HG02763 (cell line): ENCODE measurements around the gene UBA5.

ENCODE experiments used
- ATAC-seq: cut with Tn5 transposase; IDR thresholded peaks from one replicate; pipeline ENCODE4 v1.9.1; 2021; ENCODE audit warnings: mild to moderate bottlenecking, moderate library complexity; ENCODE audit not compliant: unreplicated experiment

UBA5 gene

GRCh38 chr3:132713977-132714727, 54.0 kb downstream of the UBA5 start:
- no peak for ATAC-seq

GRCh38 chr3:132716372-132716771, 56.2 kb downstream of the UBA5 start:
- no peak for ATAC-seq

GRCh38 chr3:132720228-132720627, 60.1 kb downstream of the UBA5 start:
- ATAC-seq, result no peak

GRCh38 chr3:132721479-132722164, 61.5 kb downstream of the UBA5 start:
- ATAC-seq, result no peak

GRCh38 chr3:132722165-132723023, 62.3 kb downstream of the UBA5 start, which contains the start of gene NPHP3:
TSS of gene NPHP3 (minus strand) at chr3:132722409. CDS start at chr3:132722355, 54 bp downstream.
- ATAC-seq, result peak; percentile 83

- ATAC-seq, result no peak
Observed at GRCh38 chr3:132723024-132723950, 63.2 kb downstream of the UBA5 start.

GRCh38 chr3:132726341-132726823, 66.3 kb downstream of the UBA5 start:
- no peak for ATAC-seq
